ENCODE results near the gene PMPCB.

Gene PMPCB

DNA sequence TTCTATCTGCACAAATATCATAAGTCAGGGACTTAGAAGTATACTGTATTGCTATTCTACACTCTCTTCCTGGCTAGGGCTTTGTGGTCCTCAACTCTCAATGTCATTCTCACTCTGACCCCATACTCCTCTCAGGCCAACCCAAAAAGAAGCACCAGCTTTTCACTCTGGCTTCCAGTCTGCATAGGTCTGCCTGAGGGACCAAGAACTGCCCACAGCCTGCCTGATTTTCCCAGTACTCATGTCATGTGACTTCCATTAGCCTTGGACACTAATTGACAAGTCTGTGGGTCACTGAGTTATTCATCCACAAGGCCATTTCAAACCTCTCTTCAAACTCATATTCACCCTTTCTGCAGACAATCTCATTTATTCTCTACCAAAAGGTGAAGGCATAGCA, 19.8 kb downstream of the PMPCB start:
- no peak overlapping the region for H3K4me3 ChIP-seq (ENCODE audit: low read depth, low read length)

DNA sequence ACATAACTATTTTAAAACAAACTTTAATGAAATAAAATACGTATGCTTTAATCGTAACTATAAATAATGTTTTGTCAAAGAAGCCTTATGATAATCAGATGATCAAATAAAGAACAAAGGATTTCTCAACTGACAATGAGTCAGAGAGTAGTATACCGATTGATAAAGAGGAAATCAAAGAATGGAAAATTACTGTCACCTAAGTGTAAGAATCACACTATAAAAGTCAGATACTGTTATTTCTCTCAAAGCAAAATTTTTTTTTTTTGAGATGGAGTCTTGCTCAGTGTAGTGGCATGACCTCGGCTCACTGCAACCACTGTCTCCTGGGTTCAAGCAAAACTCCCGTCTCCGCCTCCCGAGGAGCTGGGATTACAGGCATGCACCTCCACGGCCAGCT, 28.5 kb downstream of the PMPCB start:
- no peak overlapping the region for H3K4me3 ChIP-seq (ENCODE audit: low read depth, low read length)

DNA sequence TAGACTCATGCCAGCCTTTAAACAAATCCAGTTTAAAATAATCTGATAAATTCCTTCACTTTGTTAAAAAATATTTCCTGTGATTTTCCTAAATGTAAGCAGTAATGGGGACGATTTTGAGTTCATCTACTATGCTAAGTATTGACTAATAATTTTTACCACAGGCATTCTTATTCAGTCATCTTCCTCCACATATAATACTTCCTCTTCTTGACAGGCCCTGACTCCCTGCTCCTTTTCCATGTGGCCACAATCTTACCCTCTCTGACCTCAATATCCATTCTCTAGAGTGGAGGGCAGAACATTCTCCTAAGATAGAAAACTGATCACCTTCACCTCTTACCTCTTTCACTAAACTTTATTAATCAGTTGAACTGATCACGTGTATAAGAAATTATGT, 39.5 kb downstream of the PMPCB start:
- no peak overlapping the region for H3K4me3 ChIP-seq (ENCODE audit: low read depth, low read length)

DNA sequence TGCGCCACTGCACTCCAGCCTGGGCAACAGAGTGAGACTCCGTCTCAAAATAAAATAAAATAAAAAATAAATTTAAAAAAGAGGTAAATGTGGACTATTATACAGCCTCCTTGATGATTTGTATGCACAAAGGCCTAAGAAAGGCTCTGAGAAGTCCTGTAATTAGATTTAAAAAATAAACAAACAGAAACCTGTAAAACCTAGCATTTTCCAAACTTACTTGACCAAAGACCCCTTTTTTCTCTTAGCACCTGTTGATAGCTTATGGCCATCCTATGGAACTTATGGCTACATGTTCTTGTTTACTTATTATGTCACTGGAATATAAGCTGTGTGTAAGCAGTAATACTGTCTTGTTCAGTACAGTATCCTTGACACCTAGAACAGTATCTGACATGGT, 41.6 kb downstream of the PMPCB start:
- no peak overlapping the region for H3K4me3 ChIP-seq (ENCODE audit: low read depth, low read length)

DNA sequence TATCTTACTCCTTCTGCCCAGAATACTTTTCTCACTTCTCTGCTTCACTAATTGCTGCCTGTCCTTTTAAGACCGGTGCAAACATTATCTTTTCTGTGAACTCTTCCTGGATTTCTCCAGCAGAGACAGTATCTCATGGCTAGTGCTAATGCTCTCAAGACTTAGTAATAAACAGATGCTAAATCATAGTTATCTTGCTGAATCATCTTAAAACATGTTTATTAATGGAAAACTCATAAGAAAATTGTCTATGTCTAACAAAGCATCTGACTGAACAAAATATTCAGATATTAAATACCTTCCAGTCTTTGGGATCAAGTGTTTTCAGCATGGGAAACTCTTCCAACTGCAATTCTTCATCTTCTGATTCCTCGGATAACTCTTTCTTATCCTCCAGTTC, 44.2 kb downstream of the PMPCB start:
- H3K4me3 ChIP-seq (ENCODE audit: low read depth, low read length) = no peak overlapping the region

DNA sequence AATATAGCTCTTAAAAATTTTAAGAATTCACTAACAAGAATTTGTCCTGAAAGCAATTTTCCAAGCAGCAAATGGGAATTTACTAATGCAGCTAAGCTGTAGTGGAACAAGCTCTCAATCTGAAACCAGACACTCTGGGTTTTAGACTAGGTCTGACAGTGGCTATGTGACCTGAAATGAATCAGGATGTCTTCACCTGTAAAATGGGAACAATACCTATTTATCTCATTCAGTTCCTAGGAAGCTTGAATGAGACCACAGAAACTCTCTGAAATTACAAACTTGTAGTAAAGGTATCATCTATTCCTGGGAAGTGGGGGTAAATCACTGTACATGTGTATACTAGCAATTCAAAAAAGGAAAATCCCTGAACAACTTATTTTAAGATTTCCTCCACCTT, 46.1 kb downstream of the PMPCB start:
- peak overlapping the region; percentile 84 for H3K4me3 ChIP-seq (ENCODE audit: low read depth, low read length)

DNA sequence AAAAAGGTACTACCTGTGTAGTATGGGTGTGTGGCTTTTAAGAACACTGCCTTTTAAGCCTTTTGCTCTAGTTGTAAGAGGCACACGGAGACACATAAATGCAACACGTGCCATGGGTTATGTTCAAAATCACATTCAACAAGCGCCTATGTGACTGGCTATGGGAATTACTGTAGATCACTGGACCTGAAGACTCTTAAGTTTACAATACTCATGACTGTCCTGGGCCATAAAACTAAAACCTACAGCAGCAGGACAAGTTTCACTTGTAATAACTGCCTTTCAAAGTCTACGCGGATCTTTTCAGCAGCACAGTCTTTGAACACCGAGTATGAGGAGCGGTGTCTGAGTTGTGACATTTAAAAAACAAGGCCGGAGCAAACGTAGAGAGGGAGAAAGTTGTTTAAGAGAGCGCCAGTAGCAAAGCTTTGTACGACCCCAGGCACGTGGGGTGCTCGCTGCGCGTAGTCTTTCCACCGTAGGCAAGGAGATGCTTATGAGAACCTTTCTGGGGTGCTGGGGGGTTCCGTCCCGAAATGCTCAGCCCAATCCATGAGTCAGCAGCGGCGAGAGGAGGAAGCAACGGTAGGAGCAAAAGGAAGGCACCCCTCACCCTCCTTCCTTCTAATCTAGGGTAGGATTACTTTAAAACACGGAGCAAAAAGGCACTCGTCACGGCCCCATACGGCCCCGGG, 46.7 kb downstream of the PMPCB start:
- H3K4me3 ChIP-seq (ENCODE audit: low read depth, low read length) = peak overlapping the region; percentile 84

DNA sequence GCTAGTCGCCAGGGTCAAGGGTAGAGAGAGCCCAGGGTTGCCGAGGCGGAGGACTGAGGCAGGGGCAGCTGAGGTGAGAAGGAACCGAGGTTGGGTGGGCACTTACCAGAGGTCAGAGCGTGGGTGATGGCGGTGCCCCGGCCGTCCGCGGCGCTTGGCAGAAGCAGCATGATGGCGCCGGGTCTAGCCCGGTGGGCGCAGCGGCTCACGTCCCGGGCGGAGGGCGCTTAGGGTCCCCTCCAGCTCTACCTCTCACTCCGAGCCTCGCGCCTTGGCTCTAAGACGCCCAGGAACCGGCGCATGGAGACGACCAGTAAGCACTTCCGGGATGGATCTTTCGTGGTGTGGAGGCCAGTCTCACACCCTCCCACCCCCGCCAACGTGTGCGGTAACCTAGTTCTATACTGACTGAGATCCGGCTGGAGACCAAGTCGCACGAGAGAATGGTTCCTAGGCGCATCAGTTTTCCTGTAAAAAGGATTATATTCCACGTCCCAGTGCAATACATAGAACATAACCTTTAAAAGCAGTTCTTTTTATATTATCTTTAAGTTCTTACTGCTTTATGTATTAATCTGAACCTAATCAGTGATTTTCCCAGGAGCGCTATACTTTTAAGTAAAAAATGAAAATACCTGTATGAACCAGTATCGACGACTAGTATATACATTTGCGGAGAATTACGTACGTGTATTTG, 47.4 kb downstream of the PMPCB start, which contains the start of gene DNAJC2:
TSS of gene DNAJC2 (minus strand) at position 315 of the 697 bp plus-strand sequence. CDS start at position 170, 145 bp downstream.
- H3K4me3 ChIP-seq (ENCODE audit: low read depth, low read length) = peak within 1 kb of the TSS; percentile 84

DNA sequence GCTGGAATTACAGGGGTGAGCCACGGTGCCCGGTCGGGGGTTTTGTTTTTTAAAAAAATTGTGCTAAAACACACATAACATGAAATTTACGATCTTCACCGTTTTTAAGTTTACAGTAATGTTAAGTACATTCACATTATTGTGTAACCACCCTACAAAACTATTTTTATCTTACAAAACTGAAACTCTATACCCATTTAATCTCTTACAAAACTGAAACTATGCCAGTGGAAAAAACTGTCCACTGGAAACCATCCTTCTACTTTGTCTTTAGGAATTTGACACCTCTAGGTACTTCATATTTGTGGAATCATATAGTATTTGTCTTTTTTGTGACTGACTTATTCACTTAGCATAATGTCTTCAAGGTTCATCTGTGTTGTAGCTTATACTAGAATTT, 49.2 kb downstream of the PMPCB start:
- H3K4me3 ChIP-seq (ENCODE audit: low read depth, low read length) = no peak overlapping the region

DNA sequence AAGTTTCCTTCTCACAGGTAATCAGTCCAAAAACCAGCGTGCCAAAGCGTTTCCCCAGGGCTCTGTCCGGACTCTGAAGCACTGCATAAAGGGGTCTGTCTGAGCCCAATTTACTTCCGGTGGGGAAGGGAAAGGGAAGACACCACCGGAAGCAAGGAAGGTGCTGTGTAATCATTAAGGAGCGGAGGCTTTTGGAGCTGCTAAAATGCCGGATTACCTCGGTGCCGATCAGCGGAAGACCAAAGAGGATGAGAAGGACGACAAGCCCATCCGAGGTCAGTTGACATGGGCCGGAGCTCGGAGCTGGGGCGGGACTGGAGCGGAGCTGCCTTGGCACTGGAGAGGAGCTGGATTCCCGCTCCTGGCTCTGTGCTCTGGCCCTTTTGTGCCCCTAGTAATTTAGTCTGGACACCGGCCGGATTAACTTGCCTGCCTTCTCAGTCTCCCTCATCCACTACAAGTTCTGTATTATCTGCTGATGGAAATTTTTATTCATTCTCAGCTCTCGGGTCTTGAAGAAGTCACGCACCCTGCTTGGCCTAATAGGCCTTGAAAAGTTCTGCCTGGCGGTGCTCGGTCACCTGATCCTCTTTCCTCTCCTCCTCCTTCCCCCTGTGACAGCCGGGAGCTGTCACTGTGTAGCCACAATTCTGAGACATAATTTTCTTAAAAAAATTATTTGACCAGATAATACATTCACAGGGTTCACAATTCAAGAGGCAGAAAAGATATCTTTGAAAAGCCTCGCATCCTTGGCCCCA, 50.5 kb downstream of the PMPCB start, which contains the start of gene PSMC2:
TSS of gene PSMC2 (plus strand) at position 137 of the 761 bp plus-strand sequence. CDS start at position 206, 69 bp downstream.
- peak within 1 kb of the TSS; percentile 92 for H3K4me3 ChIP-seq (ENCODE audit: low read depth, low read length)

DNA sequence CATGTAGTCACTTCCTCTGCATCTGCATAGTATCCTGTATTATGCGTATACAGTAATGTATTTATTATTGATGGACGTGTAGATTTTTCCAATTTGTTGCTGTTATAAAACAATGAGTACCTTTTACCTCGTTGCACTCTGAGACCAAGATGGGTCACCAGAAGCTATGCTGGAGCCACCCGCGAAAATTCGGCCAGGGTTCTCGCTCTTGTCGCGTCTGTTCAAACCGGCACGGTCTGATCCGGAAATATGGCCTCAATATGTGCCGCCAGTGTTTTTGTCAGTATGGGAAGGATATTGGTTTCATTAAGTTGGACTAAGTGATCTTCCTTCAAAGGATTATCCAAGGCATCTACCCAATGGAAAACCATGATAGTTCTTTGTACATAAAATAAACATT, 51.2 kb downstream of the PMPCB start:
- peak overlapping the region; percentile 92 for H3K4me3 ChIP-seq (ENCODE audit: low read depth, low read length)

DNA sequence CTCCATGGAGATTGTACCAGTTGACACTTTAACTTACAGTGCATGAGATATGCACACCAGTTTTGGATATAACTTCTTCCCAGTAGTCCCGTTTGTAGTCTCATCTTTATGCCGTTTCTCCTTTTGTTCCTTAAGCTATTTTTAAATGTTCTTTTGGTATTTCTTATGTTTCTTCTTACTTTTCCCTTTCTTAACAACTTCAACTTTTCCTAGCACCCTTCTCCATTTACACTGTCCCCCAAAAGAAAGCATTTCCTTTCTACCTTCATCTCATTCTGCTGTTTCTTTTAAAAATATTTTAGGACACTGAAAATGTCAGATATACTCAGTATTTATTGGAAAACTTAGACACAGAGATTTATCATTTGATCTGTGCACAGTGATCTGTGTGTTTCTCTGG, 51.7 kb downstream of the PMPCB start:
- peak overlapping the region; percentile 8 for H3K4me3 ChIP-seq (ENCODE audit: low read depth, low read length)

DNA sequence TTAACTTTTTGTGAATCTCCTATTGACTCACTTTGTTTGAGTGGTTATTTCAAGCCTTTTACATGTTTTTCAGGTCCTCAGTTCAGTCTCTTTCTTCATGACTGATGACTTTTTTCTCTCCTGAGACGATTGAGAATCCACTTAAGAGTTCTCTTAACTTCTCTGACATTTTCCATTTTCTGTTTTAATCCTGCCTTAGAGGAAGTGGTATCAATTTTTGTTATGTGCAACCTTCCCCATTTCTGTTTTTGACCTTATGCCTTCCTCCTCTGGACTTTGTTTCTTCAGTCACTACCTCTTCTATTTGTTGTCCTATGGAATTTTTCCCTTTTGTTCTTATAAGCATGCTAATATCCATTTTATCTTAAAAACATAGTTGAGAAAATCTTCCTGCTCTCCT, 52.6 kb downstream of the PMPCB start:
- no peak overlapping the region for H3K4me3 ChIP-seq (ENCODE audit: low read depth, low read length)

Data from iPS-11a (cell line).